H9 (cell line): ENCODE results near the gene MRPL52. TPM values are rescaled to one million over a fixed set of nuclear protein-coding genes. Genes with fewer than 3 reads are reported as not detected.

Source experiments
- DNase-seq: peaks from one replicate; pipeline ENCODE4 v3.0.0-alpha.2; 2017
- H2AFZ ChIP-seq: one replicate; pipeline ENCODE4 v1.6.1; 2013; ENCODE audit warnings: mild to moderate bottlenecking, low read length, control low read depth, moderate library complexity
- H2AK5ac ChIP-seq: 2 replicates; pipeline ENCODE4 v1.6.1; 2013; ENCODE audit warnings: low read length, control low read depth, mixed read lengths; ENCODE audit not compliant: insufficient read length
- H2BK120ac ChIP-seq: one replicate; pipeline ENCODE4 v1.6.1; 2013; ENCODE audit warnings: low read depth, mild to moderate bottlenecking, low read length, control low read depth, inconsistent platforms; ENCODE audit not compliant: poor library complexity, severe bottlenecking
- H2BK12ac ChIP-seq: 2 replicates; pipeline ENCODE4 v1.6.1; 2013; ENCODE audit warnings: low read length, control low read depth, mixed read lengths, low read depth; ENCODE audit not compliant: insufficient read length
- H2BK15ac ChIP-seq: 2 replicates; pipeline ENCODE4 v1.6.1; 2013; ENCODE audit warnings: low read depth, low read length, control low read depth
- H2BK20ac ChIP-seq: one replicate; pipeline ENCODE4 v1.6.1; 2013; ENCODE audit warnings: low read depth, mild to moderate bottlenecking, low read length, control low read depth, inconsistent platforms; ENCODE audit not compliant: poor library complexity, severe bottlenecking
- H2BK5ac ChIP-seq: 2 replicates; pipeline ENCODE4 v1.6.1; 2013; ENCODE audit warnings: low read length, control low read depth, mixed read lengths; ENCODE audit not compliant: insufficient read length
- H3K14ac ChIP-seq: 2 replicates; pipeline ENCODE4 v1.6.1; 2013; ENCODE audit warnings: low read length, control low read depth; ENCODE audit not compliant: insufficient read depth
- H3K18ac ChIP-seq: 2 replicates; pipeline ENCODE4 v1.6.1; 2013; ENCODE audit warnings: low read depth, mild to moderate bottlenecking, mixed read lengths, low read length, control low read depth; ENCODE audit not compliant: insufficient read length
- H3K23ac ChIP-seq: 2 replicates; pipeline ENCODE4 v1.6.1; 2013; ENCODE audit warnings: low read length, control low read depth, mixed read lengths, low read depth; ENCODE audit not compliant: insufficient read length
- H3K23me2 ChIP-seq: 2 replicates; pipeline ENCODE4 v1.6.1; 2013; ENCODE audit warnings: low read depth, mild to moderate bottlenecking, mixed read lengths, low read length, control low read depth; ENCODE audit not compliant: insufficient read length, poor library complexity, severe bottlenecking
- H3K27ac ChIP-seq: 2 replicates; pipeline ENCODE4 v1.5.1; 2013; ENCODE audit warnings: low read length, control low read depth, mixed read lengths, low read depth; ENCODE audit not compliant: insufficient read length
- H3K27me3 ChIP-seq: 2 replicates; pipeline ENCODE4 v1.6.1; 2013; ENCODE audit warnings: low read length, control low read depth, inconsistent platforms; ENCODE audit not compliant: insufficient read depth
- H3K4ac ChIP-seq: 2 replicates; pipeline ENCODE4 v1.6.1; 2013; ENCODE audit warnings: low read depth, mild to moderate bottlenecking, control low read depth, inconsistent platforms, low read length, moderate library complexity
- H3K4me1 ChIP-seq: 2 replicates; pipeline ENCODE4 v1.6.1; 2013; ENCODE audit warnings: low read length, control low read depth, inconsistent platforms; ENCODE audit not compliant: insufficient read depth
- H3K4me2 ChIP-seq: 2 replicates; pipeline ENCODE4 v1.6.1; 2013; ENCODE audit warnings: low read length, control low read depth, mixed read lengths; ENCODE audit not compliant: insufficient read length, insufficient read depth
- H3K56ac ChIP-seq: 2 replicates; pipeline ENCODE4 v1.6.1; 2013; ENCODE audit warnings: low read depth, mild to moderate bottlenecking, mixed read lengths, low read length, control low read depth; ENCODE audit not compliant: insufficient read length
- H3K79me1 ChIP-seq: 2 replicates; pipeline ENCODE4 v1.6.1; 2013; ENCODE audit warnings: low read depth, mild to moderate bottlenecking, moderate library complexity, low read length, control low read depth, inconsistent platforms; ENCODE audit not compliant: insufficient read depth, poor library complexity, severe bottlenecking
- H3K79me2 ChIP-seq: 2 replicates; pipeline ENCODE4 v1.6.1; 2013; ENCODE audit warnings: low read length, control low read depth, inconsistent platforms; ENCODE audit not compliant: insufficient read depth
- H3K9ac ChIP-seq: 2 replicates; pipeline ENCODE4 v1.6.1; 2013; ENCODE audit warnings: low read length, control low read depth, mixed read lengths; ENCODE audit not compliant: insufficient read length; ENCODE audit errors: extremely low read depth
- H3K9me3 ChIP-seq: one replicate; pipeline ENCODE4 v1.6.1; 2013; ENCODE audit warnings: low read depth, low read length, inconsistent platforms; ENCODE audit not compliant: control insufficient read depth
- H3T11ph ChIP-seq: one replicate; pipeline ENCODE4 v1.6.1; 2013; ENCODE audit warnings: mild to moderate bottlenecking, low read length, control low read depth, inconsistent platforms
- H4K20me1 ChIP-seq: one replicate; pipeline ENCODE4 v1.6.1; 2013; ENCODE audit not compliant: control insufficient read depth, insufficient read length, insufficient read depth
- H4K5ac ChIP-seq: 2 replicates; pipeline ENCODE4 v1.6.1; 2013; ENCODE audit warnings: low read depth, mild to moderate bottlenecking, mixed read lengths, low read length, control low read depth; ENCODE audit not compliant: insufficient read length
- H4K8ac ChIP-seq: replicated peaks from 2 replicates; pipeline ENCODE4 v1.6.1; 2013; ENCODE audit warnings: low read length, control low read depth, mixed read lengths, low read depth; ENCODE audit not compliant: insufficient read length
- H4K91ac ChIP-seq: 2 replicates; pipeline ENCODE4 v1.6.1; 2013; ENCODE audit warnings: low read depth, mild to moderate bottlenecking, moderate library complexity, mixed read lengths, low read length, control low read depth; ENCODE audit not compliant: insufficient read length
- H3K27ac Mint-ChIP-seq, 3 experiments: 2 replicates in 2 of 3; 3 replicates in 1 of 3; pipeline ENCODE4 v1.8.0; 2020 to 2021; ENCODE audit warnings: mixed read lengths in 3 of 3, mild to moderate bottlenecking in 1 of 3, moderate library complexity in 1 of 3
- H3K27me3 Mint-ChIP-seq: 2 replicates; pipeline ENCODE4 v1.8.0; 2021; ENCODE audit warnings: low read depth, mild to moderate bottlenecking, moderate library complexity, mixed read lengths
- H3K36me3 Mint-ChIP-seq, 3 experiments: 2 replicates in 2 of 3; 3 replicates in 1 of 3; pipeline ENCODE4 v1.8.0; 2020 to 2021; ENCODE audit warnings: low read depth in 3 of 3, mixed read lengths in 3 of 3; ENCODE audit not compliant: insufficient read depth in 1 of 3
- H3K4me1 Mint-ChIP-seq, 2 experiments: 2 replicates each; pipeline ENCODE4 v1.8.0; 2020; ENCODE audit warnings: mixed read lengths in 2 of 2
- H3K4me3 Mint-ChIP-seq, 2 experiments: 2 replicates in 1 of 2; 3 replicates in 1 of 2; pipeline ENCODE4 v1.8.0; 2020 to 2021; ENCODE audit warnings: mild to moderate bottlenecking in 2 of 2, mixed read lengths in 2 of 2, moderate library complexity in 1 of 2
- H3K9me3 Mint-ChIP-seq, 2 experiments: 2 replicates in 1 of 2; 3 replicates in 1 of 2; pipeline ENCODE4 v1.8.0; 2020; ENCODE audit warnings: mild to moderate bottlenecking in 2 of 2, mixed read lengths in 2 of 2, moderate library complexity in 1 of 2
- CTCF ChIP-seq: fragments of 200-600 bp; sonication (generic); conservative IDR thresholded peaks from 3 replicates; pipeline ENCODE4 v1.8.0; 2021; ENCODE audit warnings: antibody characterized with exemption, mild to moderate bottlenecking
- WGBS: extraction: QIAGEN DNeasy Blood & Tissue Kit; methylation state at CpG from one replicate; pipeline ENCODE4 v1.1.7; 2013; ENCODE audit warnings: missing lambda C conversion rate, low lambda C conversion rate, mixed read lengths; ENCODE audit not compliant: insufficient read length; ENCODE audit errors: extremely low coverage; 5-methylcytosine and 5-hydroxymethylcytosine counted together
- total RNA-seq: library from RNA; stranded (reverse); gene quantifications from 2 replicates; pipeline ENCODE4 v1.2.1, GENCODE V29; 2021

MRPL52 gene
- total RNA-seq, 1 experiment from 2014 or later = 190 TPM

GRCh38 chr14:22800346-22800745 lies 29.3 kb upstream of the MRPL52 start:
- H3K18ac ChIP-seq = no peak overlapping the region
- H4K5ac ChIP-seq = no peak overlapping the region
- TF ChIP-seq CTCF = no peak
- no peak overlapping the region for H3K9ac ChIP-seq
- H2BK5ac ChIP-seq = no peak overlapping the region
- no peak overlapping the region for H2BK15ac ChIP-seq
- no peak overlapping the region for H3K14ac ChIP-seq
- H2BK120ac ChIP-seq = no peak overlapping the region
- no peak overlapping the region for H3T11ph ChIP-seq
- H2BK12ac ChIP-seq = no peak overlapping the region
- no peak overlapping the region for H2BK20ac ChIP-seq
- no peak overlapping the region for H3K27ac Mint-ChIP-seq
- H4K8ac ChIP-seq = no peak overlapping the region
- H3K56ac ChIP-seq = no peak overlapping the region
- no peaks in the 10 kb centered on the region for H3K23me2 ChIP-seq
- H3K27me3 ChIP-seq = no peaks in the 10 kb centered on the region
- H3K9me3 Mint-ChIP-seq = peaks cover 2 to 3% of the 10 kb centered on the region in 2 experiments; a peak in 3 of 5 replicates
- no peaks in the 10 kb centered on the region; the same call in 1 of the 2 replicates for H3K27me3 Mint-ChIP-seq
- H3K79me2 ChIP-seq = no peaks in the 10 kb centered on the region
- no peak overlapping the region for H3K4ac ChIP-seq
- H4K91ac ChIP-seq = no peak overlapping the region
- no peak overlapping the region for H3K27ac ChIP-seq
- H3K4me3 Mint-ChIP-seq = no peak overlapping the region
- H3K4me2 ChIP-seq = no peak overlapping the region
- peaks cover 17 to 18% of the 10 kb centered on the region in 2 experiments for H3K4me1 Mint-ChIP-seq
- DNase-seq = no peak
- H3K23ac ChIP-seq = no peak overlapping the region
- H2AK5ac ChIP-seq = no peak overlapping the region
- peaks cover 9% of the 10 kb centered on the region; the same call in 1 of the 2 replicates for H3K4me1 ChIP-seq
- WGBS = no CpG with 5 or more reads among the region's 10 CpGs
- H4K20me1 ChIP-seq = no peaks in the 10 kb centered on the region
- peaks cover 0 to 4% (median 2%) of the 10 kb centered on the region in 3 experiments; a peak in 3 of 7 replicates for H3K36me3 Mint-ChIP-seq
- no peaks in the 10 kb centered on the region for H3K79me1 ChIP-seq
- no peak overlapping the region for H2AFZ ChIP-seq
- no peaks in the 10 kb centered on the region for H3K9me3 ChIP-seq
